ENCODE results near the gene PITPNC1.

- TF ChIP-seq POLR2AphosphoS5 (IDR thresholded peaks at IDR 0.05; ENCODE audit: low read depth, low read length) (peak; percentile 53), TAF1 (IDR thresholded peaks at IDR 0.05; ENCODE audit: borderline replicate concordance, insufficient read depth, low read length) (no peak), REST (IDR thresholded peaks at IDR 0.05; ENCODE audit: insufficient read depth in 1 of 2, low read depth in 2 of 2, low read length in 2 of 2) (no peak), SIN3A (IDR thresholded peaks at IDR 0.05; ENCODE audit: borderline replicate concordance, insufficient read depth, low read length) (peak; percentile 73; the same call in 1 of the 2 replicates)
These were observed 132.6 kb downstream of the PITPNC1 start for GRCh38 chr17:67509390-67510287.

Measured in PFSK-1 (cell line).